Activated naive CD4-positive, alpha-beta T cell treated with anti-CD3 and anti-CD28 coated beads, Interleukin-2, amount 10 ng/mL, durations not matched to agents 7 days and 5 days (primary cell): ENCODE results near the gene IGHMBP2.

Source experiments
- CTCF ChIA-PET: fragments of 350-600 bp; sonication (Branson Sonifier 250); formaldehyde crosslinking; loops from one replicate; lab custom pipeline; 2021; ENCODE audit warnings: antibody characterized with exemption; lab: Charles Lee
- DNase-seq: peaks from one replicate; pipeline ENCODE4 v3.0.0-alpha.2; 2020
- H3K27ac Mint-ChIP-seq: one replicate; pipeline ENCODE4 v1.8.0; 2021; ENCODE audit warnings: mild to moderate bottlenecking, moderate library complexity, mixed read lengths
- H3K27me3 Mint-ChIP-seq: one replicate; pipeline ENCODE4 v1.8.0; 2021; ENCODE audit warnings: mild to moderate bottlenecking, mixed read lengths
- H3K36me3 Mint-ChIP-seq: one replicate; pipeline ENCODE4 v1.8.0; 2021; ENCODE audit warnings: mixed read lengths
- H3K4me1 Mint-ChIP-seq: one replicate; pipeline ENCODE4 v1.8.0; 2021; ENCODE audit warnings: mixed read lengths
- H3K4me3 Mint-ChIP-seq: one replicate; pipeline ENCODE4 v1.8.0; 2021; ENCODE audit warnings: mild to moderate bottlenecking, moderate library complexity, mixed read lengths
- H3K9me3 Mint-ChIP-seq: one replicate; pipeline ENCODE4 v1.8.0; 2021; ENCODE audit warnings: mixed read lengths

IGHMBP2 gene

GRCh38 chr11:68928136-68928880 lies 24.6 kb downstream of the IGHMBP2 start:
- Mint-ChIP-seq H3K27ac (no peak overlapping the region), H3K4me3 (no peak overlapping the region), H3K27me3 (no peaks in the 10 kb centered on the region), H3K36me3 (peaks cover 62% of the 10 kb centered on the region), H3K9me3 (peaks cover 20% of the 10 kb centered on the region), H3K4me1 (no peaks in the 10 kb centered on the region)
- no peak for DNase-seq
- CTCF ChIA-PET: no interaction called here

- Mint-ChIP-seq H3K36me3 (peaks cover 53% of the 10 kb centered on the region), H3K4me1 (no peaks in the 10 kb centered on the region), H3K27ac (no peak overlapping the region), H3K27me3 (no peaks in the 10 kb centered on the region), H3K9me3 (peaks cover 19% of the 10 kb centered on the region), H3K4me3 (no peak overlapping the region)
- CTCF ChIA-PET: no interaction called here
- no peak for DNase-seq
Measured at GRCh38 chr11:68929135-68929534, 25.4 kb downstream of the IGHMBP2 start.

- CTCF ChIA-PET: no interaction called here
- Mint-ChIP-seq H3K4me3 (no peak overlapping the region), H3K9me3 (peaks cover 12% of the 10 kb centered on the region), H3K4me1 (no peaks in the 10 kb centered on the region), H3K27me3 (no peaks in the 10 kb centered on the region), H3K36me3 (peaks cover 45% of the 10 kb centered on the region), H3K27ac (no peak overlapping the region)
- no peak for DNase-seq
Measured at GRCh38 chr11:68929706-68930570, 26.2 kb downstream of the IGHMBP2 start.

- H3K4me3 Mint-ChIP-seq: no peak overlapping the region
Measured at GRCh38 chr11:68930991-68931855, 27.5 kb downstream of the IGHMBP2 start.

GRCh38 chr11:68931911-68932310 lies 28.2 kb downstream of the IGHMBP2 start:
- no peak overlapping the region for H3K27ac Mint-ChIP-seq
- CTCF ChIA-PET: no interaction called here
- no peaks in the 10 kb centered on the region for H3K27me3 Mint-ChIP-seq

More at GRCh38 chr11:68930991-68931855, 27.5 kb downstream of the IGHMBP2 start:
- no peak for DNase-seq
- H3K4me1 Mint-ChIP-seq: no peaks in the 10 kb centered on the region
- no peaks in the 10 kb centered on the region for H3K27me3 Mint-ChIP-seq
- H3K36me3 Mint-ChIP-seq: peaks cover 36% of the 10 kb centered on the region
- CTCF ChIA-PET: no interaction called here
- peaks cover 3% of the 10 kb centered on the region for H3K9me3 Mint-ChIP-seq
- H3K27ac Mint-ChIP-seq: no peak overlapping the region

GRCh38 chr11:68932358-68932757 lies 28.7 kb downstream of the IGHMBP2 start:
- Mint-ChIP-seq H3K36me3 (peaks cover 25% of the 10 kb centered on the region), H3K27me3 (no peaks in the 10 kb centered on the region), H3K4me3 (no peak overlapping the region), H3K9me3 (no peaks in the 10 kb centered on the region), H3K4me1 (no peaks in the 10 kb centered on the region), H3K27ac (no peak overlapping the region)
- no peak for DNase-seq
- CTCF ChIA-PET: no interaction called here

More at GRCh38 chr11:68931911-68932310, 28.2 kb downstream of the IGHMBP2 start:
- no peak for DNase-seq
- H3K4me1 Mint-ChIP-seq: no peaks in the 10 kb centered on the region
- peaks cover 2% of the 10 kb centered on the region for H3K9me3 Mint-ChIP-seq
- H3K4me3 Mint-ChIP-seq: no peak overlapping the region
- peaks cover 30% of the 10 kb centered on the region for H3K36me3 Mint-ChIP-seq

GRCh38 chr11:68932933-68933577 lies 29.4 kb downstream of the IGHMBP2 start:
- H3K27me3 Mint-ChIP-seq: no peaks in the 10 kb centered on the region
- no peak overlapping the region for H3K27ac Mint-ChIP-seq
- H3K4me1 Mint-ChIP-seq: no peaks in the 10 kb centered on the region
- no peak for DNase-seq
- CTCF ChIA-PET: no interaction called here
- peaks cover 19% of the 10 kb centered on the region for H3K36me3 Mint-ChIP-seq
- H3K9me3 Mint-ChIP-seq: no peaks in the 10 kb centered on the region
- no peak overlapping the region for H3K4me3 Mint-ChIP-seq

- Mint-ChIP-seq H3K4me1 (no peaks in the 10 kb centered on the region), H3K36me3 (peaks cover 15% of the 10 kb centered on the region), H3K9me3 (no peaks in the 10 kb centered on the region), H3K4me3 (no peak overlapping the region), H3K27me3 (no peaks in the 10 kb centered on the region), H3K27ac (no peak overlapping the region)
- no peak for DNase-seq
- CTCF ChIA-PET: no interaction called here
Measured at GRCh38 chr11:68933605-68934320, 30.1 kb downstream of the IGHMBP2 start.

GRCh38 chr11:68934321-68934645 lies 30.6 kb downstream of the IGHMBP2 start:
- Mint-ChIP-seq H3K9me3 (no peaks in the 10 kb centered on the region), H3K4me1 (no peaks in the 10 kb centered on the region), H3K36me3 (peaks cover 16% of the 10 kb centered on the region), H3K27ac (no peak overlapping the region), H3K27me3 (no peaks in the 10 kb centered on the region), H3K4me3 (no peak overlapping the region)
- DNase-seq: no peak
- CTCF ChIA-PET: no interaction called here

- peaks cover 14% of the 10 kb centered on the region for H3K36me3 Mint-ChIP-seq
- no peak overlapping the region for H3K27ac Mint-ChIP-seq
- H3K4me1 Mint-ChIP-seq: no peaks in the 10 kb centered on the region
- DNase-seq: no peak
- CTCF ChIA-PET: no interaction called here
- no peaks in the 10 kb centered on the region for H3K9me3 Mint-ChIP-seq
- H3K27me3 Mint-ChIP-seq: no peaks in the 10 kb centered on the region
- no peak overlapping the region for H3K4me3 Mint-ChIP-seq
Measured at GRCh38 chr11:68934666-68935065, 31.0 kb downstream of the IGHMBP2 start.

GRCh38 chr11:68935066-68935465 lies 31.4 kb downstream of the IGHMBP2 start:
- H3K36me3 Mint-ChIP-seq: peaks cover 11% of the 10 kb centered on the region
- CTCF ChIA-PET: no interaction called here
- no peak overlapping the region for H3K27ac Mint-ChIP-seq
- H3K4me3 Mint-ChIP-seq: no peak overlapping the region
- H3K9me3 Mint-ChIP-seq: no peaks in the 10 kb centered on the region
- no peaks in the 10 kb centered on the region for H3K27me3 Mint-ChIP-seq
- no peaks in the 10 kb centered on the region for H3K4me1 Mint-ChIP-seq
- no peak for DNase-seq

- CTCF ChIA-PET: no interaction called here
- Mint-ChIP-seq H3K27me3 (no peaks in the 10 kb centered on the region), H3K4me1 (no peaks in the 10 kb centered on the region), H3K4me3 (no peak overlapping the region), H3K36me3 (peaks cover 7% of the 10 kb centered on the region), H3K9me3 (no peaks in the 10 kb centered on the region), H3K27ac (no peak overlapping the region)
- DNase-seq: no peak
Measured at GRCh38 chr11:68935516-68936357, 32.0 kb downstream of the IGHMBP2 start.

GRCh38 chr11:68936358-68936636 lies 32.6 kb downstream of the IGHMBP2 start:
- no peaks in the 10 kb centered on the region for H3K27me3 Mint-ChIP-seq
- peaks cover 9% of the 10 kb centered on the region for H3K36me3 Mint-ChIP-seq
- no peaks in the 10 kb centered on the region for H3K4me1 Mint-ChIP-seq
- H3K9me3 Mint-ChIP-seq: no peaks in the 10 kb centered on the region
- no peak for DNase-seq
- H3K27ac Mint-ChIP-seq: no peak overlapping the region
- CTCF ChIA-PET: no interaction called here
- H3K4me3 Mint-ChIP-seq: no peak overlapping the region
